GM12878 (cell line): ENCODE results near the gene PIWIL4. TPM values are rescaled to one million over a fixed set of nuclear protein-coding genes. Genes with fewer than 3 reads are reported as not detected.

Source experiments
- ATAC-seq: fragments of 200-7000 bp; cut with Tn5 transposase; 3 replicates; pipeline ENCODE4 v1.9.1; 2020; ENCODE audit warnings: mild to moderate bottlenecking, moderate library complexity
- BruUV-seq: library from RNA; stranded (reverse); fragments of 400-500 nt; replicated peaks from 2 replicates; lab custom pipeline; 2021; lab: Mats Ljungman, UMichigan
- CTCF ChIA-PET: fragments of 300-600 bp; sonication (Branson Sonifier 250); formaldehyde crosslinking; extraction: SDS; loops from one replicate; lab custom pipeline; 2021; ENCODE audit warnings: inconsistent platforms; lab: Yijun Ruan, JAX
- POLR2A ChIA-PET: fragments of 350-600 bp; formaldehyde crosslinking; extraction: SDS; loops from one replicate; lab custom pipeline; 2021; ENCODE audit warnings: inconsistent platforms; lab: Charles Lee
- RAD21 ChIA-PET: fragments of 300-600 bp; sonication (Branson Sonifier 250); formaldehyde crosslinking; loops from one replicate; lab custom pipeline; 2023; ENCODE audit warnings: antibody characterized with exemption; ENCODE audit not compliant: unreplicated experiment; lab: Charles Lee
- SMC1A ChIA-PET: fragments of 300-600 bp; sonication (Branson Sonifier 250); formaldehyde crosslinking; loops from one replicate; lab custom pipeline; 2023; ENCODE audit not compliant: unreplicated experiment, uncharacterized antibody; lab: Charles Lee
- DNase-seq: peaks from one replicate; pipeline ENCODE4 v3.0.0-alpha.2; 2011; ENCODE audit warnings: low read depth, low spot score
- FAIRE-seq: peaks from 3 replicates; lab custom pipeline; 2011; peaks lifted over from hg19 to GRCh38; lab: Jason Lieb, UNC
- H2AFZ ChIP-seq: 2 replicates; pipeline ENCODE4 v1.6.0; 2011; ENCODE audit warnings: low read depth, low read length, control low read depth; ENCODE audit not compliant: control insufficient read depth
- H3K27ac ChIP-seq: 2 replicates; pipeline ENCODE4 v1.5.1; 2011; ENCODE audit warnings: control low read depth; ENCODE audit not compliant: control insufficient read depth, insufficient read depth
- H3K27me3 ChIP-seq, 2 experiments: replicated peaks in 1 of 2; 2 replicates each; pipeline versions ENCODE4 v1.6.0 to v1.6.1; 2011; ENCODE audit warnings: low read length in 1 of 2; ENCODE audit not compliant: control insufficient read depth in 2 of 2, insufficient read depth in 2 of 2
- H3K36me3 ChIP-seq, 2 experiments: 2 replicates each; pipeline ENCODE4 v1.5.1; 2011; ENCODE audit warnings: low read length in 1 of 2; ENCODE audit not compliant: control insufficient read depth in 2 of 2, insufficient read depth in 2 of 2
- H3K4me1 ChIP-seq: 2 replicates; pipeline ENCODE4 v1.6.1; 2011; ENCODE audit warnings: mild to moderate bottlenecking, low read length, moderate library complexity, mixed read lengths; ENCODE audit not compliant: control insufficient read depth, insufficient read depth
- H3K4me2 ChIP-seq: 2 replicates; pipeline ENCODE4 v1.6.0; 2011; ENCODE audit warnings: control low read depth; ENCODE audit not compliant: control insufficient read depth, insufficient read depth
- H3K4me3 ChIP-seq: fragments of 200-600 bp; sonication (generic); 2 replicates; pipeline ENCODE4 v1.5.1; 2016
- H3K79me2 ChIP-seq: 2 replicates; pipeline ENCODE4 v1.6.0; 2011; ENCODE audit warnings: low read length; ENCODE audit not compliant: control insufficient read depth, insufficient read depth
- H3K9ac ChIP-seq: 2 replicates; pipeline ENCODE4 v1.8.0; 2011; ENCODE audit warnings: low read length, control low read depth, mixed read lengths; ENCODE audit not compliant: control insufficient read depth, insufficient read depth
- H3K9me3 ChIP-seq: replicated peaks from 3 replicates; pipeline ENCODE4 v1.5.1; 2011; ENCODE audit warnings: mild to moderate bottlenecking, low read length; ENCODE audit not compliant: control insufficient read depth, insufficient read depth
- H4K20me1 ChIP-seq: 2 replicates; pipeline ENCODE4 v1.6.0; 2011; ENCODE audit not compliant: control insufficient read depth, insufficient read depth
- ETV6 ChIP-seq, 2 experiments: fragments of 450-650 bp in 1 of 2; IDR thresholded peaks in 1 of 2; conservative IDR thresholded peaks in 1 of 2; 2 replicates each; pipeline ENCODE4 v1.6.1; 2014; ENCODE audit warnings: antibody characterized with exemption in 1 of 2, borderline replicate concordance in 1 of 2, low read depth in 1 of 2, mild to moderate bottlenecking in 1 of 2, moderate library complexity in 1 of 2
- IKZF1 ChIP-seq: fragments of 450-650 bp; conservative IDR thresholded peaks from 2 replicates; pipeline ENCODE4 v1.6.1; 2017; ENCODE audit warnings: antibody characterized with exemption, mild to moderate bottlenecking
- LARP7 ChIP-seq: fragments of 450-650 bp; IDR thresholded peaks from 2 replicates; pipeline ENCODE4 v1.6.1; 2017; ENCODE audit warnings: mild to moderate bottlenecking
- PAX8 ChIP-seq: fragments of 450-650 bp; IDR thresholded peaks from 2 replicates; pipeline ENCODE4 v1.6.1; 2017; ENCODE audit warnings: mild to moderate bottlenecking, moderate library complexity
- RAD21 ChIP-seq: IDR thresholded peaks from 2 replicates; pipeline ENCODE4 v1.6.1; 2011; ENCODE audit warnings: mild to moderate bottlenecking, low read depth, low read length, moderate library complexity; ENCODE audit not compliant: insufficient read depth
- RBBP5 ChIP-seq: fragments of 200-600 bp; sonication (generic); conservative IDR thresholded peaks from 2 replicates; pipeline ENCODE4 v1.6.1; 2016
- RUNX3 ChIP-seq: IDR thresholded peaks from 2 replicates; pipeline ENCODE4 v1.6.1; 2012; ENCODE audit warnings: low read length, inconsistent platforms
- SMC3 ChIP-seq: IDR thresholded peaks from 2 replicates; pipeline ENCODE4 v1.6.1; 2011; ENCODE audit warnings: low read length, improper control_type of control experiment, borderline replicate concordance
- SP1 ChIP-seq: IDR thresholded peaks from one replicate; pipeline ENCODE4 v1.6.1; 2011; ENCODE audit warnings: low read depth, low read length
- SUZ12 ChIP-seq: fragments of 200-600 bp; sonication (generic); IDR thresholded peaks from one replicate; pipeline ENCODE4 v1.6.1; 2018; ENCODE audit warnings: antibody characterized with exemption, mild to moderate bottlenecking; ENCODE audit not compliant: unreplicated experiment
- WRNIP1 ChIP-seq: IDR thresholded peaks from 2 replicates; pipeline ENCODE4 v1.6.1; 2011; ENCODE audit warnings: low read depth, low read length, improper control_type of control experiment, borderline replicate concordance
- WGBS: methylation state at CpG from one replicate; pipeline ENCODE4 v1.1.6; 2016; ENCODE audit warnings: low lambda C conversion rate; ENCODE audit not compliant: insufficient replicate concordance, insufficient coverage; ENCODE audit errors: missing lambda C conversion rate; 5-methylcytosine and 5-hydroxymethylcytosine counted together
- in situ Hi-C: fragments of 300-500 bp; cut with MboI; formaldehyde crosslinking; loops from 9 replicates; pipeline ENCODE4 v1.14.3; 2018; ENCODE audit warnings: mixed read lengths
- intact Hi-C: fragments of 100-400 bp; cut with micrococcal nuclease; formaldehyde crosslinking; loops from one replicate; pipeline ENCODE4 v1.14.2; 2022; ENCODE audit not compliant: unreplicated experiment
- polyA plus RNA-seq, 11 experiments: library from polyadenylated mRNA; depleted of rRNA in 4 of 11; unstranded in 6 of 11; stranded (reverse) in 5 of 11; fragments of >200 nt; fragmentation: Nextera tagmentation in 4 of 11; fragmentation: Illumina TruSeq in 1 of 11; extraction: Ambion mirVana in 4 of 11; extraction: Trizol in 1 of 11; gene quantifications; 1 replicate in 1 of 11; 2 replicates in 10 of 11; pipeline versions ENCODE4 v1.2.1 to v1.2.3, GENCODE V29; 2011 to 2016; ENCODE audit warnings: inconsistent platforms in 2 of 11, missing spikeins in 2 of 11, low read depth in 1 of 11
- total RNA-seq, 4 experiments: library from RNA; depleted of rRNA in 3 of 4; stranded (reverse); fragments of >200 nt in 3 of 4; fragmentation: Illumina TruSeq in 1 of 4; extraction: Trizol in 1 of 4; gene quantifications; 2 replicates each; pipeline versions ENCODE4 v1.2.1 to v1.2.3, GENCODE V29; 2013 to 2021
- TF ChIP-seq, protein P1 (sequence below): fragments of 450-650 bp; conservative IDR thresholded peaks from 2 replicates; pipeline ENCODE4 v1.6.1; 2017; ENCODE audit warnings: mild to moderate bottlenecking, moderate library complexity
- TF ChIP-seq, protein P2 (sequence below): fragments of 450-650 bp; IDR thresholded peaks from 2 replicates; pipeline ENCODE4 v1.6.1; 2017; ENCODE audit warnings: mild to moderate bottlenecking, low read depth, inconsistent platforms; ENCODE audit not compliant: poor library complexity, severe bottlenecking
- TF ChIP-seq, protein P3 (sequence below): IDR thresholded peaks from 2 replicates; pipeline ENCODE4 v1.6.1; 2012; ENCODE audit warnings: low read depth, low read length, improper control_type of control experiment
- TF ChIP-seq, protein P4 (sequence below), 3 experiments: IDR thresholded peaks in 2 of 3; conservative IDR thresholded peaks in 1 of 3; 2 replicates each; pipeline ENCODE4 v1.5.1; 2011; ENCODE audit warnings: low read depth in 3 of 3, low read length in 3 of 3, mild to moderate bottlenecking in 3 of 3, control low read depth in 2 of 3, moderate library complexity in 2 of 3, inconsistent platforms in 1 of 3, mixed read lengths in 1 of 3; ENCODE audit not compliant: control insufficient read depth in 2 of 3, insufficient read depth in 1 of 3; ENCODE audit errors: extremely low read depth in 1 of 3

Gene PIWIL4
- total and polyA plus RNA-seq, 10 of the 15 experiments (the other 5 are each of a cell fraction or from before 2014, with no cell fraction given): 0.23 to 13.3 (median 0.47) TPM

DNA sequence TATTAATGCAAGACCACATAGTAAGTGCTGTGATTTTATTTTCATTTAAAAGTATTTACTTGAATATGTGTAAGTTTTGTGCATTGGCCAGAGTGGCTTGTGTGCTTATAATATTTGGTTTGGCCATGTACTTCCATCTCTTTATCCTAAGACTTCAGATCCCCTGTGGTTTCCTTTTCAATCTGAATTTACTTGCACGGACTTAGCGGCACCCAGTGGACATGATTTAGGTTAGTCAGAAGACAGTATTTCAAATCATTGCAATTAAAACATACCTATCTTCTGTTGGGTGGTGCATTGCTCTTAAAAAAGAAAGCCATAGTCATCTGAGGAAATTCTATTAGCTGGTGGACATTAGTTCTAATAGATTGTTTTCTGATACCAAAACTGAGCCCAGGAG, 30.7 kb downstream of the PIWIL4 start:
- Histone ChIP-seq H4K20me1 (no peaks in the 10 kb centered on the region), H3K4me3 (no peak overlapping the region), H3K4me2 (no peak overlapping the region), H3K79me2 (no peaks in the 10 kb centered on the region), H3K9me3 (no peaks in the 10 kb centered on the region; the same call in 2 of the 3 replicates), H3K9ac (no peak overlapping the region), H3K4me1 (peaks cover 3% of the 10 kb centered on the region; the same call in 1 of the 2 replicates), H3K36me3 (no peaks in the 10 kb centered on the region), H2AFZ (no peak overlapping the region), H3K27me3 (no peaks in the 10 kb centered on the region), H3K27ac (no peak overlapping the region)
- BruUV-seq: no TSS peak
- no peak for DNase-seq
- intact Hi-C loops: loop anchor here (1.0 kb wide), 1 partner anchor 77 kb away; no protein-coding TSS in a partner anchor
- ChIA-PET CTCF (interaction anchor here (0.8 to 9.7 kb wide), 9 partner anchors 9 to 93 kb away, joined by 3 to 282 read pairs (median 5); partner anchors contain the start of gene C11orf97), SMC1A (interaction anchor here (0.8 to 6.6 kb wide), 11 partner anchors 14 to 413 kb away, joined by 3 to 179 read pairs (median 4); partner anchors contain the start of gene C11orf97), RAD21 (interaction anchor here (1.2 to 6.3 kb wide), 6 partner anchors 15 to 414 kb away, joined by 3 to 55 read pairs (median 16); no protein-coding TSS in a partner anchor), POLR2A (interaction anchor here (0.6 to 1.2 kb wide), 2 partner anchors 9 to 1515 kb away, joined by 3 to 4 read pairs; no protein-coding TSS in a partner anchor)
- ATAC-seq: no peak
- 22% methylated on average over 2 of the region's 2 CpGs for WGBS
- in situ Hi-C loops: loop anchor here (5.0 kb wide), 1 partner anchor 76 kb away; no protein-coding TSS in a partner anchor
- FAIRE-seq: no peak
- no peak for TF ChIP-seq RBBP5
- TF ChIP-seq PAX8: no peak
- TF ChIP-seq ETV6 (conservative IDR thresholded peaks at IDR 0.05 in 1 of 2, IDR thresholded peaks at IDR 0.05 in 1 of 2; ENCODE audit: borderline replicate concordance in 1 of 2, low read depth in 1 of 2): no peak
- TF ChIP-seq, protein P1, sequence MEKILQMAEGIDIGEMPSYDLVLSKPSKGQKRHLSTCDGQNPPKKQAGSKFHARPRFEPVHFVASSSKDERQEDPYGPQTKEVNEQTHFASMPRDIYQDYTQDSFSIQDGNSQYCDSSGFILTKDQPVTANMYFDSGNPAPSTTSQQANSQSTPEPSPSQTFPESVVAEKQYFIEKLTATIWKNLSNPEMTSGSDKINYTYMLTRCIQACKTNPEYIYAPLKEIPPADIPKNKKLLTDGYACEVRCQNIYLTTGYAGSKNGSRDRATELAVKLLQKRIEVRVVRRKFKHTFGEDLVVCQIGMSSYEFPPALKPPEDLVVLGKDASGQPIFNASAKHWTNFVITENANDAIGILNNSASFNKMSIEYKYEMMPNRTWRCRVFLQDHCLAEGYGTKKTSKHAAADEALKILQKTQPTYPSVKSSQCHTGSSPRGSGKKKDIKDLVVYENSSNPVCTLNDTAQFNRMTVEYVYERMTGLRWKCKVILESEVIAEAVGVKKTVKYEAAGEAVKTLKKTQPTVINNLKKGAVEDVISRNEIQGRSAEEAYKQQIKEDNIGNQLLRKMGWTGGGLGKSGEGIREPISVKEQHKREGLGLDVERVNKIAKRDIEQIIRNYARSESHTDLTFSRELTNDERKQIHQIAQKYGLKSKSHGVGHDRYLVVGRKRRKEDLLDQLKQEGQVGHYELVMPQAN: no peak
- TF ChIP-seq, protein P2, sequence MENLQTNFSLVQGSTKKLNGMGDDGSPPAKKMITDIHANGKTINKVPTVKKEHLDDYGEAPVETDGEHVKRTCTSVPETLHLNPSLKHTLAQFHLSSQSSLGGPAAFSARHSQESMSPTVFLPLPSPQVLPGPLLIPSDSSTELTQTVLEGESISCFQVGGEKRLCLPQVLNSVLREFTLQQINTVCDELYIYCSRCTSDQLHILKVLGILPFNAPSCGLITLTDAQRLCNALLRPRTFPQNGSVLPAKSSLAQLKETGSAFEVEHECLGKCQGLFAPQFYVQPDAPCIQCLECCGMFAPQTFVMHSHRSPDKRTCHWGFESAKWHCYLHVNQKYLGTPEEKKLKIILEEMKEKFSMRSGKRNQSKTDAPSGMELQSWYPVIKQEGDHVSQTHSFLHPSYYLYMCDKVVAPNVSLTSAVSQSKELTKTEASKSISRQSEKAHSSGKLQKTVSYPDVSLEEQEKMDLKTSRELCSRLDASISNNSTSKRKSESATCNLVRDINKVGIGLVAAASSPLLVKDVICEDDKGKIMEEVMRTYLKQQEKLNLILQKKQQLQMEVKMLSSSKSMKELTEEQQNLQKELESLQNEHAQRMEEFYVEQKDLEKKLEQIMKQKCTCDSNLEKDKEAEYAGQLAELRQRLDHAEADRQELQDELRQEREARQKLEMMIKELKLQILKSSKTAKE: no peak
- no peak for TF ChIP-seq SP1
- TF ChIP-seq RUNX3: peak; percentile 57; the same call in 1 of the 2 replicates
- TF ChIP-seq, protein P3, sequence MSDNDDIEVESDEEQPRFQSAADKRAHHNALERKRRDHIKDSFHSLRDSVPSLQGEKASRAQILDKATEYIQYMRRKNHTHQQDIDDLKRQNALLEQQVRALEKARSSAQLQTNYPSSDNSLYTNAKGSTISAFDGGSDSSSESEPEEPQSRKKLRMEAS: no peak
- no peak for TF ChIP-seq WRNIP1
- TF ChIP-seq LARP7: no peak
- TF ChIP-seq SMC3: peak; percentile 57; the same call in 1 of the 2 replicates
- peak; percentile 86 for TF ChIP-seq RAD21
- TF ChIP-seq, protein P4, sequence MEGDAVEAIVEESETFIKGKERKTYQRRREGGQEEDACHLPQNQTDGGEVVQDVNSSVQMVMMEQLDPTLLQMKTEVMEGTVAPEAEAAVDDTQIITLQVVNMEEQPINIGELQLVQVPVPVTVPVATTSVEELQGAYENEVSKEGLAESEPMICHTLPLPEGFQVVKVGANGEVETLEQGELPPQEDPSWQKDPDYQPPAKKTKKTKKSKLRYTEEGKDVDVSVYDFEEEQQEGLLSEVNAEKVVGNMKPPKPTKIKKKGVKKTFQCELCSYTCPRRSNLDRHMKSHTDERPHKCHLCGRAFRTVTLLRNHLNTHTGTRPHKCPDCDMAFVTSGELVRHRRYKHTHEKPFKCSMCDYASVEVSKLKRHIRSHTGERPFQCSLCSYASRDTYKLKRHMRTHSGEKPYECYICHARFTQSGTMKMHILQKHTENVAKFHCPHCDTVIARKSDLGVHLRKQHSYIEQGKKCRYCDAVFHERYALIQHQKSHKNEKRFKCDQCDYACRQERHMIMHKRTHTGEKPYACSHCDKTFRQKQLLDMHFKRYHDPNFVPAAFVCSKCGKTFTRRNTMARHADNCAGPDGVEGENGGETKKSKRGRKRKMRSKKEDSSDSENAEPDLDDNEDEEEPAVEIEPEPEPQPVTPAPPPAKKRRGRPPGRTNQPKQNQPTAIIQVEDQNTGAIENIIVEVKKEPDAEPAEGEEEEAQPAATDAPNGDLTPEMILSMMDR (IDR thresholded peaks at IDR 0.05 in 2 of 3, conservative IDR thresholded peaks at IDR 0.05 in 1 of 3; ENCODE audit: control insufficient read depth in 2 of 3, extremely low read depth in 1 of 3, insufficient read depth in 1 of 3, low read depth in 3 of 3, low read length in 3 of 3): peak in 2 of 3 experiments; percentile 17 to 53; a peak in 2 of 6 replicates
- TF ChIP-seq IKZF1: no peak
- TF ChIP-seq SUZ12: no peak
